Cardiac ventricle fibroblast (primary cell): ENCODE results near the gene PRX. TPM values are rescaled to one million over a fixed set of nuclear protein-coding genes. Genes with fewer than 3 reads are reported as not detected.

Experiments used
- total RNA-seq: library from RNA; depleted of rRNA; stranded (reverse); fragments of >200 nt; gene quantifications from 2 replicates; pipeline ENCODE4 v1.2.3, GENCODE V29; 2015

PRX gene, protein sequence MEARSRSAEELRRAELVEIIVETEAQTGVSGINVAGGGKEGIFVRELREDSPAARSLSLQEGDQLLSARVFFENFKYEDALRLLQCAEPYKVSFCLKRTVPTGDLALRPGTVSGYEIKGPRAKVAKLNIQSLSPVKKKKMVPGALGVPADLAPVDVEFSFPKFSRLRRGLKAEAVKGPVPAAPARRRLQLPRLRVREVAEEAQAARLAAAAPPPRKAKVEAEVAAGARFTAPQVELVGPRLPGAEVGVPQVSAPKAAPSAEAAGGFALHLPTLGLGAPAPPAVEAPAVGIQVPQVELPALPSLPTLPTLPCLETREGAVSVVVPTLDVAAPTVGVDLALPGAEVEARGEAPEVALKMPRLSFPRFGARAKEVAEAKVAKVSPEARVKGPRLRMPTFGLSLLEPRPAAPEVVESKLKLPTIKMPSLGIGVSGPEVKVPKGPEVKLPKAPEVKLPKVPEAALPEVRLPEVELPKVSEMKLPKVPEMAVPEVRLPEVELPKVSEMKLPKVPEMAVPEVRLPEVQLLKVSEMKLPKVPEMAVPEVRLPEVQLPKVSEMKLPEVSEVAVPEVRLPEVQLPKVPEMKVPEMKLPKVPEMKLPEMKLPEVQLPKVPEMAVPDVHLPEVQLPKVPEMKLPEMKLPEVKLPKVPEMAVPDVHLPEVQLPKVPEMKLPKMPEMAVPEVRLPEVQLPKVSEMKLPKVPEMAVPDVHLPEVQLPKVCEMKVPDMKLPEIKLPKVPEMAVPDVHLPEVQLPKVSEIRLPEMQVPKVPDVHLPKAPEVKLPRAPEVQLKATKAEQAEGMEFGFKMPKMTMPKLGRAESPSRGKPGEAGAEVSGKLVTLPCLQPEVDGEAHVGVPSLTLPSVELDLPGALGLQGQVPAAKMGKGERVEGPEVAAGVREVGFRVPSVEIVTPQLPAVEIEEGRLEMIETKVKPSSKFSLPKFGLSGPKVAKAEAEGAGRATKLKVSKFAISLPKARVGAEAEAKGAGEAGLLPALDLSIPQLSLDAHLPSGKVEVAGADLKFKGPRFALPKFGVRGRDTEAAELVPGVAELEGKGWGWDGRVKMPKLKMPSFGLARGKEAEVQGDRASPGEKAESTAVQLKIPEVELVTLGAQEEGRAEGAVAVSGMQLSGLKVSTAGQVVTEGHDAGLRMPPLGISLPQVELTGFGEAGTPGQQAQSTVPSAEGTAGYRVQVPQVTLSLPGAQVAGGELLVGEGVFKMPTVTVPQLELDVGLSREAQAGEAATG (N-terminal part only)
- total RNA-seq: 2.4 and 2.8 TPM in 2 replicates

DNA sequence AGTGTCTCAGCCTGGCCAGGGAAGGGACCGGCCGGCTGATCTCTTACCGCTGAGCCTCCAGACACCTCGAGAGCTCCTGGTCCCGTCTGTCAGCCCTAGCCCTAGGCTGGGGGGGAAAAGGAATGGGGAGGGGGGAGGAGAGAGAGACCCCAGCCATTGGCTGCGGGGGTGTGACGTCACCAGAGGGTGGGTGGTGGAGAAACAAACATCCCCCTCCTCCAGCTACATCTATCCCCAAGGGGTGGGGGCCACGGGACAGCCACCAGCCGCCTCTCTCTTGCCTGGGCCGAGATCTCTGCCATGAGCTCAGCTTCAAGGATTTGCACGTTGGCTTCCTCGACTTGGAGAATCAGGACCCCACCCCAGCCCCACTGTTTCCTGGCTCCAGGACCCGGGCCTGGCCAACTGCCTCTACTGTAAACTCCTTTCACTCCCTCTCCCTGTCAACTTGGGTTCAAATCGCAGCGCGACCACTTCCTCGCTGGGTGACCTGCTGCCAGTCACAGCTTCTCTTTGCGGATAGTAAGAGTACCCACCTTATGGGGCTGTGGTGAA is at the start of gene PRX:
TSS of gene PRX (minus strand) at position 88 of the 555 bp plus-strand sequence. CDS start 5,446 bp downstream, outside the sequence.

DNA sequence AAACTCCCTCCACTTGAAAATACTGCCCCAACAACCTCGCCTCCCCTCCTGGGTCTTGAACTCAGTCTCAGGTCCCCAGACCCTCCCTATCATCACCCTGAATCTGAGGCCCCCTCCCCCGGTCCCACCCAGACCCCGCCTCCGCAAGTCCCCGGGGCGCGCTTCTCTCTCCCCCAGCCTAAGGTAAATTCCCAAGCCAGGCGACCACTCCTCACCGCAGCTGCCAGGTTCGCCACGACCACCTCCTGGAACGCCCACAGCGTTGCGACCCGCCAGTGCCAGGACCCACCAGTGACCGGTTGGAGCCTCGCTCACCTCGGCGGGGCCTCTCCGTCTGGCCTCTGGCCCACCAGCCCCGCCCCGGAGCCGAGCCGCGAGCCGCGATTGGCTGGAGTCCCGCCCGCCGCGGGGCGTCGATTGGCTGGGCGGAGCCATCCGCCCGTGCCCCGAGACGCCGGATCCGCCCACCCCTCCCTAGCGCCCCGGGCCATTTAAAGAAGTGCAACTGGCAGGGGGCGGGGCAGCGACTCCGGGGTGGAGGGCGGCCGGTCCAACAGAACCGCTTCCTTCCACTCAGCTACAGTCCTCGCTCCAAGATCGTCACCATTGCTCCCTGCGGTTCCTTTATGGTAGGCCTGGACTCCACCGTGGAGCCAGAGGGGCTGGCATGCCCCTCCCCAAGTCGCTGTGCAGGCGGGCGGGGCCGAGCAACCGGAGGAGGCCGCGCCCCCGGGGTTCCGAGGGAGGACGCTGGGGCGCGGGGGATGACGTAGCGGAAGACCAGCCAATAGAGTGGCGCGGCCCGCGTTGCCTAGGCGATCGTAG is 31.0 kb upstream of the PRX start, which contains the start of gene SERTAD3:
TSS of gene SERTAD3 (minus strand) at position 336 of the 825 bp plus-strand sequence. CDS start 2,255 bp downstream, outside the sequence.

DNA sequence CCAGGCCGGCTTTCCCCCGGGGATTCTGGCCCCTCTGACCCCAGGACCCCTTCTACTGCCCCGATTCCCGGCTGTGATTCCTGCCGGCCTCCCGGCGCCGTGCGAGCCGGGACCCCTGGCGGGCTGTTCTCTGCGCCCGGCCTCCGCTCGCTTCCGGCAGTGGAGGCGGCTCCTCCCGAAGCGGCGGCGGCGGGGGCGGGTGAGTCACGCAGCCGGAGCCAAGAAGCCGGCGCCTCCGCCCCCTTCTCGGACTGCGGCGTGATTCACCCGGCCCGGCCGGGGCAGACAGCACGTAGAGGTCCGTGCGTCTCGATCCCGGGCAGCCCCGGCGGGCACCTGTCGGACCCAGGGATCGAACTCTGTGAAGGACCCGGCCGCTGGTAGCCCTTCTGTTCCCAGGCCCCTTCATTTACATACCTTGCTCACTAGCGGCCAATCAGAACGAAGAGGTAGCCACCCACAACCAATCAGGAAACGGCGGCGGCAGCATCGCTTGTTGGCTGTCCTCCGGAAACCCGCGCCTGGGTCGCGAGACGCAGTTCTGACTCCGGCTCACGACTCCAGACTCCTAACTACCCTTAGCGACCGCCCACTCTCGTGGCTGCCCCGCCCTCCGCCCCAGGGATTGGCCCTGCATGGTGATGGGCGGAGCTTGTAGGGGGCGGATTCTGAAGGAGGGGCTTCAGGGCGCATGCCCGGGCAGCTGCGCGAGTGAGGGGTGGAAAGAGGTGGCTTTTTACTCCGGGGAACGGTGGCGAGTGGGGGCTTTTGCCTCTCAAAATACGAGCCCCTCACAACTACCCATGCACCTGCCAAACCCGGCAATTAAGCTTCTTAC is 12.5 kb upstream of the PRX start, which contains the start of gene SERTAD1:
TSS of gene SERTAD1 (minus strand) at position 543 of the 838 bp plus-strand sequence. CDS start 2,446 bp downstream, outside the sequence.

DNA sequence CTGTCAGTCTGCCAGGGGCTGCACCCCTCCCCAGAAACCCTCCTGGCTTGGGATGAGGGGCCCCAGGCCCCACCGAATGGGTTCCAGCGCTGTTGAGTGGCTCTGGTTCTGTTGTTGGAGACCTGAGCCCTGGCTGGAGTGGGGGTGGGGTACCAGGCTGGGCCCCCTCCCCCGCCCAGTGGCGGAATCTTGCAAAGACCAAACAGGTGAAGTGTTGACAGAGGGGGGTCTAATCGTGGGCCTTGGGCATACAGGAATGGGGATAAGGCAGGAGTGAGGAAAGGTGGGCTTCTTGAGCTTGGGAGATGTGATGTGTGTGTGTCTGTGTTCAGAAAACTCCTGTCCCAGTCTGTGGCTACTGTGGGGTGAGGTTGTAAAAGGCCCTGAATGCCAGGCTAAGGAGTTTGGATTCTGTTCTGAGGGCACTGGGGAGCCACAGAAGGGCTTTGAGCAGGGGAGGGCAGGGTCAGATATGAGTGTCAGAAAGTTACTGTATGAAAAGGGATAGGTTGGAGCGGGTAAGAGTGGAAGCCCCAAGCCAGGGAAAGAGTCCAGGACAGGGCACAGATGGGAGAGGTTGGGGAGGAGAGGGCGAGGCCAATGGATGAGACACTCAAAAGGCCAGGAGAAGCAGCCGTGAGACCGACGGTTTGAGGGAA is 23.0 kb downstream of the PRX start, which contains the start of gene HIPK4:
TSS of gene HIPK4 (minus strand) at position 98 of the 659 bp plus-strand sequence. CDS start 279 bp downstream, outside the sequence.

DNA sequence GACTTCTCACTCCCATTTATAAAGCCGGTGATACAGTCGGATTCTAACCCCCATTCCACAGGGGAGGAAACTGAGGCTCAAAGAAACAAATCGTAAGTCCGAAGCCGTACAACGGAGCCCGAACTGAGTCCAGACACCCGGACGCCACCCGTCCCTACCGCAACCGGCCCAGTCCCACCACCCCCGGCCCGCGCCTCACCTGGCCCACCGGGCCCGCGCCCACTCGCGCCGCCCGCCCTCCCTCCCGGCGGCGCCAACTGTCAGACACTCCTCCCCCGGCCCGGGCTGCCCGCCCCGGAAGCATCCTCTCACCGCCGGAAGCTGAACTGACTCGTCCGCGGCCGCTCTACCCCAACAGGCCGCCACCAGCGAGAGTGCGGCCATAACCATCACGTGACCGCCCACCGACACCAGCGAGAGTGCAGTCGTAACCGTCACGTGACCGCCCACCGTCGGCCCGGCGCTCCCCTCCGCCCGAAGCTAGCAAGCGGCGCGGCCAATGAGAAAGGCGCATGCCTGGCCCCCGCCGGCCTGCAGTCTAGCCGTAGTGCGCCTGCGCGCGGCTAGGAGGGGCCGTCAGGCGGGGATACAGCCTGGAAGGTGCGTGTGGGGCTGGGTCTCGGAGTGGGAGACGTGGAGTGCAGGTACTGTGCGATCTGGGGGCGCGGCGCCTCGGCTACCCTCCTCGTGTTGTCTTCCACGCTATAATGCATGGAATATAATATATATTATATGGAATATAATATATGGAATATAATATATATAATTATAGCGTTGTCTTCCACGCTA is 64.9 kb downstream of the PRX start, which contains the start of the genes C19orf47 and PLD3:
TSS of gene C19orf47 (minus strand) at position 273 of the 789 bp plus-strand sequence. CDS start 6,540 bp downstream, outside the sequence.
TSS of gene PLD3 (plus strand) at position 571 of the 789 bp plus-strand sequence. CDS start 17,789 bp downstream, outside the sequence.

Other genes with a start within 250 kb of the PRX start
- 2.8 and 5.2 TPM in 2 replicates for gene MAP3K10, start 222.0 kb downstream of the PRX start, total RNA-seq
- not detected in 2 replicates for gene TTC9B, start 195.0 kb downstream of the PRX start, total RNA-seq
- 0.39 and 0.56 TPM in 2 replicates for gene CCNP, start 186.7 kb downstream of the PRX start, total RNA-seq
- gene AKT2, start 128.0 kb downstream of the PRX start, total RNA-seq: 63.9 and 67.7 TPM in 2 replicates
- 14.2 and 17.3 TPM in 2 replicates for gene C19orf47, start 65.0 kb downstream of the PRX start, total RNA-seq
- 532 and 562 TPM in 2 replicates for gene PLD3, start 64.7 kb downstream of the PRX start, total RNA-seq
- not detected in 2 replicates for gene HIPK4, start 23.2 kb downstream of the PRX start, total RNA-seq
- 12.7 and 17.2 TPM in 2 replicates for gene SERTAD1, start 12.6 kb upstream of the PRX start, total RNA-seq
- gene SERTAD3, start 31.0 kb upstream of the PRX start, total RNA-seq: 14.9 and 17.6 TPM in 2 replicates
- gene BLVRB, start 52.4 kb upstream of the PRX start, total RNA-seq: 101 and 139 TPM in 2 replicates
- gene SPTBN4, start 53.6 kb upstream of the PRX start, total RNA-seq: 1.5 and 5.0 TPM in 2 replicates
- gene SHKBP1, start 163.5 kb upstream of the PRX start, total RNA-seq: 25.0 and 28.8 TPM in 2 replicates
- gene LTBP4, start 188.0 kb upstream of the PRX start, total RNA-seq: 119 and 120 TPM in 2 replicates